WTC11 (cell line): Measurements from ENCODE around the gene PITPNM1.

Experiments used
- ATF3 ChIP-seq: sonication (generic); formaldehyde crosslinking; conservative IDR thresholded peaks from 2 replicates; pipeline ENCODE4 v1.8.1; 2022; ENCODE audit warnings: mild to moderate bottlenecking, missing genetic modification reagents
- CTCF ChIP-seq: fragments of 200-600 bp; IDR thresholded peaks from 2 replicates; pipeline ENCODE4 v1.8.0; 2022; ENCODE audit warnings: antibody characterized with exemption
- ELF4 ChIP-seq: sonication (generic); formaldehyde crosslinking; IDR thresholded peaks from 2 replicates; pipeline ENCODE4 v1.8.1; 2022; ENCODE audit warnings: low read depth, mild to moderate bottlenecking, moderate library complexity, missing genetic modification reagents
- FOXJ3 ChIP-seq: sonication (generic); formaldehyde crosslinking; IDR thresholded peaks from 2 replicates; pipeline ENCODE4 v1.9.0; 2021; ENCODE audit warnings: missing genetic modification reagents, mild to moderate bottlenecking, borderline replicate concordance
- NFE2L1 ChIP-seq: sonication (generic); formaldehyde crosslinking; IDR thresholded peaks from 2 replicates; pipeline ENCODE4 v1.8.1; 2023; ENCODE audit warnings: missing genetic modification reagents
- SP1 ChIP-seq: sonication (generic); formaldehyde crosslinking; conservative IDR thresholded peaks from 2 replicates; pipeline ENCODE4 v1.8.1; 2022; ENCODE audit warnings: missing genetic modification reagents
- TEAD1 ChIP-seq: sonication (generic); formaldehyde crosslinking; IDR thresholded peaks from 2 replicates; pipeline ENCODE4 v1.8.0; 2022; ENCODE audit warnings: mild to moderate bottlenecking, missing genetic modification reagents
- TEAD4 ChIP-seq: sonication (generic); formaldehyde crosslinking; IDR thresholded peaks from 2 replicates; pipeline ENCODE4 v1.8.0; 2022; ENCODE audit warnings: mild to moderate bottlenecking, missing genetic modification reagents
- TP53 ChIP-seq: sonication (generic); formaldehyde crosslinking; IDR thresholded peaks from 2 replicates; pipeline ENCODE4 v1.8.1; 2023; ENCODE audit warnings: mild to moderate bottlenecking, missing genetic modification reagents
- ZNF232 ChIP-seq: sonication (generic); formaldehyde crosslinking; IDR thresholded peaks from 2 replicates; pipeline ENCODE4 v1.8.0; 2022; ENCODE audit warnings: mild to moderate bottlenecking, missing genetic modification reagents

GRCh38 chr11:67541198-67541597, 36.0 kb upstream of the PITPNM1 start:
- TF ChIP-seq TP53 (CRISPR knock-in tag) (no peak), CTCF (no peak), NFE2L1 (CRISPR knock-in tag) (no peak), ELF4 (CRISPR knock-in tag) (no peak), ZNF232 (no peak), TEAD4 (no peak), ATF3 (CRISPR knock-in tag) (no peak), SP1 (CRISPR knock-in tag) (no peak), FOXJ3 (CRISPR knock-in tag) (no peak), TEAD1 (CRISPR knock-in tag) (no peak)
